Lung (tissue), 12 donors: ENCODE data around the gene IGF2R. TPM values are rescaled to one million over a fixed set of nuclear protein-coding genes. Genes with fewer than 3 reads are reported as not detected.

ENCODE experiments used
- ATAC-seq: fragments of 200-7000 bp; cut with Tn5 transposase; one replicate; pipeline ENCODE4 v1.9.1; 2020; ENCODE audit warnings: moderate number of reproducible peaks; ENCODE audit not compliant: insufficient read depth, low FRiP score
- DNase-seq, 3 donors: peaks; one replicate each; pipeline ENCODE4 v3.0.0-alpha.2; 2013 to 2017
- H3K27ac ChIP-seq, 2 donors: one replicate each; pipeline ENCODE4 v1.5.1; 2013; ENCODE audit warnings: mild to moderate bottlenecking in 2 of 2, moderate library complexity in 2 of 2, control low read depth in 1 of 2, inconsistent platforms in 1 of 2, low read depth in 1 of 2, low read length in 1 of 2
- H3K27me3 ChIP-seq, 3 donors: one replicate each; pipeline ENCODE4 v1.5.1; 2013; ENCODE audit warnings: low read length in 2 of 3; ENCODE audit not compliant: control insufficient read depth in 3 of 3, insufficient read depth in 3 of 3
- H3K36me3 ChIP-seq, 4 donors: one replicate each; pipeline ENCODE4 v1.5.1; 2013; ENCODE audit warnings: low read length in 4 of 4, mild to moderate bottlenecking in 1 of 4, moderate library complexity in 1 of 4; ENCODE audit not compliant: control insufficient read depth in 4 of 4, insufficient read depth in 4 of 4
- H3K4me1 ChIP-seq, 5 donors: one replicate each; pipeline ENCODE4 v1.5.1; 2013; ENCODE audit warnings: low read length in 5 of 5, mild to moderate bottlenecking in 2 of 5, moderate library complexity in 1 of 5; ENCODE audit not compliant: control insufficient read depth in 5 of 5, insufficient read depth in 5 of 5
- H3K4me3 ChIP-seq: one replicate; pipeline ENCODE4 v1.5.1; 2013; ENCODE audit warnings: mild to moderate bottlenecking, control low read depth, moderate library complexity
- H3K9ac ChIP-seq, 2 donors: one replicate each; pipeline ENCODE4 v1.5.1; 2013; ENCODE audit warnings: low read length in 2 of 2, control low read depth in 1 of 2; ENCODE audit not compliant: insufficient read depth in 1 of 2
- H3K9me3 ChIP-seq, 4 donors: one replicate each; pipeline ENCODE4 v1.5.1; 2013; ENCODE audit warnings: low read length in 3 of 4, mild to moderate bottlenecking in 1 of 4, moderate library complexity in 1 of 4; ENCODE audit not compliant: control insufficient read depth in 4 of 4, insufficient read depth in 3 of 4
- WGBS, 2 donors: extraction: QIAGEN DNeasy Blood & Tissue Kit; methylation state at CpG; one replicate each; pipeline ENCODE4 v1.1.7; 2013; 5-methylcytosine and 5-hydroxymethylcytosine counted together
- polyA plus RNA-seq, 2 donors: library from polyadenylated mRNA; stranded (reverse); fragments of 200-250 nt; gene quantifications; one replicate each; pipeline ENCODE4 v1.2.1, GENCODE V29; 2013
- total RNA-seq, 2 donors: library from RNA; depleted of rRNA in 1 of 2; stranded (reverse); fragments of >200 nt in 1 of 2; gene quantifications; one replicate each; pipeline ENCODE4 v1.2.1, GENCODE V29; 2014 to 2021
- TF ChIP-seq, protein P1 (sequence below): IDR thresholded peaks from 2 replicates; pipeline ENCODE4 v1.5.1; 2012; ENCODE audit warnings: mild to moderate bottlenecking; ENCODE audit errors: control extremely low read depth, extremely low read depth
- donor health status: control.
- donor health status: control.
- donor health status: Bipolar disorder and iron deficiency.
- donor health status: healthy.
- donor health status: DM: yes; HTN: yes; CAD: no.

The IGF2R gene
- total and polyA plus RNA-seq, 4 donors: 30.0 to 125 (median 92.6) TPM

DNA sequence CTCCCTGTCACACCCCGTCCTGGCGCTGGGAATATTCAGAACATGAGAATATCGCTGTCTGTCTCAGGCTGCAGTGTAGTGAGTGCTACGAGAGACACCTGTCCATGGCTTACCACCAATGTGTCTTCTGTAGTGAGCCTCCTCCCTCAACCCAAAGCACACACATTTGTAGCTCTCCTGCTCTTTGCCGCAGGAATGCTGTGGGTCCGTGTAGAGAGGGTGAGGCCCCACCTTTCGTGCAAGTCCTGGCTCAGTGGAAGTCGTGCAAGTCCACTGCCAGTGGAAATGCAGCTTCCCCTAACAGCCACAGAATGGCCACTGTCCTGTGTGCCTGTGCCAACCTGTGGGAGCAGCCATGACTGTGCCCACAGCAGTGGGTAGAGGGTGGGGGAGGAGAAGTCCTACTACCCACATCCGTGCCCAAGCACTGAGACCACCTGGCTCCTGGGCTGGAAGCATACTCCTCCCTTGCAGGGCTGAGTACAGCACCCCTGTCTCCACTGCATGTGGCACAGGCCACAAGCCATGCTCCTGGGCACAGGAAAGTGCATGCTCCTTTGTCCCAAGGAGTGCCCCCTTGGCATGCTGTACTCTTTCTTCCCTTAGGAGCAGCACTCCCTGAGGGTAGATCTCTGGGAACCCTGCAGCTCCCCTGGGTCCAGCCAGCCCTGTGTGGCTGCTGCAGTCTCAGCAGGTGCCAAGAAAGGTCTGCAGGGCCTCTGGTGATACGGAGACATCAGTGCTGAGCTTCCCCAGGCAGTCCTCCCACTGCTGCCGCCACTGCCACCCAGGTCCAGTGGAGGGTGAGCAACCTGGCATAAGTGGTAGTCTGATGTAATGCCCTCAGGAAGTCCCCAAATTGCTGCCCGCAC, 28.0 kb downstream of the IGF2R start:
- peak overlapping the region in 1 of 2 donors; percentile 23 for H3K27ac ChIP-seq
- H3K4me1 ChIP-seq: peaks cover 0 to 14% (median 0%) of the 10 kb centered on the region in 5 donors
- ATAC-seq: no peak
- H3K9ac ChIP-seq: no peak overlapping the region
- TF ChIP-seq, protein P1, sequence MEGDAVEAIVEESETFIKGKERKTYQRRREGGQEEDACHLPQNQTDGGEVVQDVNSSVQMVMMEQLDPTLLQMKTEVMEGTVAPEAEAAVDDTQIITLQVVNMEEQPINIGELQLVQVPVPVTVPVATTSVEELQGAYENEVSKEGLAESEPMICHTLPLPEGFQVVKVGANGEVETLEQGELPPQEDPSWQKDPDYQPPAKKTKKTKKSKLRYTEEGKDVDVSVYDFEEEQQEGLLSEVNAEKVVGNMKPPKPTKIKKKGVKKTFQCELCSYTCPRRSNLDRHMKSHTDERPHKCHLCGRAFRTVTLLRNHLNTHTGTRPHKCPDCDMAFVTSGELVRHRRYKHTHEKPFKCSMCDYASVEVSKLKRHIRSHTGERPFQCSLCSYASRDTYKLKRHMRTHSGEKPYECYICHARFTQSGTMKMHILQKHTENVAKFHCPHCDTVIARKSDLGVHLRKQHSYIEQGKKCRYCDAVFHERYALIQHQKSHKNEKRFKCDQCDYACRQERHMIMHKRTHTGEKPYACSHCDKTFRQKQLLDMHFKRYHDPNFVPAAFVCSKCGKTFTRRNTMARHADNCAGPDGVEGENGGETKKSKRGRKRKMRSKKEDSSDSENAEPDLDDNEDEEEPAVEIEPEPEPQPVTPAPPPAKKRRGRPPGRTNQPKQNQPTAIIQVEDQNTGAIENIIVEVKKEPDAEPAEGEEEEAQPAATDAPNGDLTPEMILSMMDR: no peak
- H3K36me3 ChIP-seq: peaks cover under 1 to 13% (median 6%) of the 10 kb centered on the region in 4 donors
- no peaks in the 10 kb centered on the region for H3K27me3 ChIP-seq
- peaks cover 0 to 4% (median 0%) of the 10 kb centered on the region in 4 donors for H3K9me3 ChIP-seq
- WGBS, 2 donors: 77 to 85% methylated on average over 12 of the region's 12 CpGs
- no peak overlapping the region for H3K4me3 ChIP-seq
- DNase-seq: no peak

DNA sequence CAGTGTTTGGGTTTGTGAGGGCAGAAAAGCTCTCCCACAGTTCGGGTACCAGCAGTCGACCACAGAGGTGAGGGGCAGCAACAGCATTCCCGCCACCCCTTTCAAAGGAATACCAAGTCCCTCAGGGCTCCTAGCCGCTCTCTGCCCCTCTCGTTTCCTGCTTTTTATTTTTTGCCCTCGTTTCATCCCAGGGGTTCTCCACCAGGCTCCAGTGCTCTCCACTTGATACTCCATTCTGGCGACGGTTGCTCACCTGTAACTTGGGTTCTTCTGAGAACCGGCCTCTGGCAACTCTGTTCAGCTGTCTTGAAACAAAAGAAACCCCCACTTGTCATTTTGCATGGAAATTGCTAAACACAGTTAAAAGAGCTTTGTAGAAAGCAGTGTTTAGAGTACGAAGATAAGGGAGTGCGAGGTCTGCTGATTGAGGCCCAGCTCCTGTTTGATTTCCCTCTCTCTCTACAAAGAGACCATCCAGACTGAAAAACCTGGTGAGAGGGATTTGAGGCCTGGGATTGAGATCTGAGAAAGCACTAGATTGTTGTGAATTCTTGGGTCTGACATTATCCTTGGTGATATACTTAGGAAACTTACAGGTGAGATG, 28.7 kb downstream of the IGF2R start:
- H3K9me3 ChIP-seq: peaks cover 0 to 4% (median 0%) of the 10 kb centered on the region in 4 donors
- H3K27ac ChIP-seq: no peak overlapping the region
- ATAC-seq (peak; percentile 45), DNase-seq (peak in 2 of 3 donors; percentile 16 to 38)
- H3K4me1 ChIP-seq: peaks cover 0 to 14% (median 0%) of the 10 kb centered on the region in 5 donors
- no peak overlapping the region for H3K4me3 ChIP-seq
- TF ChIP-seq, protein P1: no peak
- H3K27me3 ChIP-seq: no peaks in the 10 kb centered on the region
- 83 to 91% methylated on average over 11 of the region's 11 CpGs for WGBS, 2 donors
- no peak overlapping the region for H3K9ac ChIP-seq
- H3K36me3 ChIP-seq: peaks cover 0 to 12% (median 3%) of the 10 kb centered on the region in 4 donors

DNA sequence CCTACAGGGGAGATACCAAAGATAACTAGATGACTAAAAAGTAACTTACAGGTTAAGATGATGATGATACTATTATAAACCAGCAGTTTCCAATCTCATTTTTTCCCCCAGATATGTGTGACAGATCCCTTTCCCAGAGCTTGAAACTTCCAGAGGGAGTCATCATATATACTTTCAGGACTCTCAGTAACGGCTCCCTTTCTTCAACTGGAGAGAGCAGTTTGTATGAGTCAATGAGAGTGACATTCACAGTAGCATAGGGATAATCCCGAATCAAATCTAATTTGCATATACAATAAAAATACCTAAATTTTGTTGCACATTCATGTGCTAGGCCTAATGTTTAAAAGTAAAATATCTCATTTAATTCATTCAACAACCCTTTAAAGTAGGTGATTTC, 29.7 kb downstream of the IGF2R start:
- DNase-seq (no peak), ATAC-seq (no peak)
- no peak overlapping the region for H3K4me3 ChIP-seq
- no peak overlapping the region for H3K27ac ChIP-seq
- peaks cover 0 to 12% (median 3%) of the 10 kb centered on the region in 4 donors for H3K36me3 ChIP-seq
- H3K27me3 ChIP-seq: no peaks in the 10 kb centered on the region
- TF ChIP-seq, protein P1: no peak
- H3K4me1 ChIP-seq: peaks cover 0 to 14% (median 2%) of the 10 kb centered on the region in 5 donors
- WGBS, 2 donors: 92 to 98% methylated on average over 2 of the region's 2 CpGs
- H3K9me3 ChIP-seq: peaks cover 0 to 4% (median 0%) of the 10 kb centered on the region in 4 donors
- H3K9ac ChIP-seq: no peak overlapping the region
